ENCODE measurements around the gene ATP1A3. TPM values are rescaled to one million over a fixed set of nuclear protein-coding genes. Genes with fewer than 3 reads are reported as not detected.
"Not testable (repeated sequence)": the region's sequence is repeated elsewhere in the genome, so short reads cannot be mapped to it uniquely, and the experiment has no call there.

Gene ATP1A3
- polyA plus RNA-seq, 1 of the 3 experiments (the other 2 are of a cell fraction) = 0.77 TPM

GRCh38 chr19:42042455-42043170 is 48.6 kb upstream of the ATP1A3 start (continued):
- TF ChIP-seq GABPA (IDR thresholded peaks at IDR 0.05; ENCODE audit: low read depth) (no peak), POLR2AphosphoS5 (IDR thresholded peaks at IDR 0.05; ENCODE audit: low read depth, low read length) (no peak), SIN3A (IDR thresholded peaks at IDR 0.05; ENCODE audit: borderline replicate concordance, low read depth, low read length) (no peak)

GRCh38 chr19:42040491-42040890 is 46.5 kb upstream of the ATP1A3 start:
- H3K4me1 ChIP-seq (ENCODE audit: control insufficient read depth in 1 of 2, insufficient read depth in 2 of 2, low read depth in 1 of 2, low read length in 1 of 2); H3K9me3 ChIP-seq; H3K4me2 ChIP-seq; H4K20me1 ChIP-seq (ENCODE audit: insufficient read depth); H3K79me2 ChIP-seq (ENCODE audit: insufficient read depth); DNase-seq; POLR2A ChIA-PET; H3F3A ChIP-seq (replicated peaks; ENCODE audit: insufficient read depth); H3K9ac ChIP-seq; H2AFZ ChIP-seq (ENCODE audit: low read depth); H3K9me2 ChIP-seq; H3K27me3 ChIP-seq (ENCODE audit: insufficient read depth); H3K36me3 ChIP-seq (replicated peaks in 1 of 2; ENCODE audit: control insufficient read depth in 1 of 2, insufficient read depth in 2 of 2, low read length in 1 of 2); H3K27ac ChIP-seq (ENCODE audit: low read depth in 2 of 2, low read length in 1 of 2); H3K4me3 ChIP-seq (ENCODE audit: low read depth in 2 of 2, low read length in 1 of 2): not testable (repeated sequence)
- WGBS (ENCODE audit: low lambda C conversion rate) = 64% methylated on average over 9 of the region's 9 CpGs
- CTCF ChIA-PET = interaction anchor here (1.1 to 2.1 kb wide), 3 partner anchors 10 to 25 kb away, joined by 3 to 10 read pairs (median 4); no protein-coding TSS in a partner anchor

- Histone ChIP-seq H4K20me1 (ENCODE audit: insufficient read depth) (no peaks in the 10 kb centered on the region), H3F3A (replicated peaks; ENCODE audit: insufficient read depth) (no peaks in the 10 kb centered on the region), H3K9me2 (no peaks in the 10 kb centered on the region), H3K4me2 (no peak overlapping the region), H2AFZ (ENCODE audit: low read depth) (no peak overlapping the region), H3K27me3 (ENCODE audit: insufficient read depth) (0 out of 2 replicates have a peak, but pooled peaks cover 3% of the 10 kb centered on the region), H3K36me3 (replicated peaks in 1 of 2; ENCODE audit: control insufficient read depth in 1 of 2, insufficient read depth in 2 of 2, low read length in 1 of 2) (no peaks in the 10 kb centered on the region), H3K9me3 (no peaks in the 10 kb centered on the region), H3K4me1 (ENCODE audit: control insufficient read depth in 1 of 2, insufficient read depth in 2 of 2, low read depth in 1 of 2, low read length in 1 of 2) (no peaks in the 10 kb centered on the region), H3K4me3 (ENCODE audit: low read depth in 2 of 2, low read length in 1 of 2) (no peak overlapping the region), H3K79me2 (ENCODE audit: insufficient read depth) (no peaks in the 10 kb centered on the region), H3K27ac (ENCODE audit: low read depth in 2 of 2, low read length in 1 of 2) (no peak overlapping the region), H3K9ac (no peak overlapping the region)
- POLR2A ChIA-PET = no interaction called here
- no peak for TF ChIP-seq MXI1 (IDR thresholded peaks at IDR 0.05; ENCODE audit: low read depth, low read length)
- no peak for TF ChIP-seq NFIC (IDR thresholded peaks at IDR 0.05; ENCODE audit: borderline replicate concordance)
- no peak for TF ChIP-seq FOXJ3 (CRISPR knock-in tag; IDR thresholded peaks at IDR 0.05)
- no peak for TF ChIP-seq EZH2phosphoT487 (IDR thresholded peaks at IDR 0.05; ENCODE audit: borderline replicate concordance, low read depth)
- no peak for TF ChIP-seq POLR2AphosphoS5 (IDR thresholded peaks at IDR 0.05; ENCODE audit: low read depth, low read length)
- no peak for TF ChIP-seq FOSL2 (IDR thresholded peaks at IDR 0.05; ENCODE audit: borderline replicate concordance, low read depth)
- no peak for TF ChIP-seq CHD2 (IDR thresholded peaks at IDR 0.05; ENCODE audit: low read length, partially characterized antibody)
- TF ChIP-seq YY1 (IDR thresholded peaks at IDR 0.05; ENCODE audit: low read depth) = no peak
- TF ChIP-seq ZBTB33 (IDR thresholded peaks at IDR 0.05; ENCODE audit: borderline replicate concordance, low read depth) = no peak
- no peak for TF ChIP-seq GABPA (IDR thresholded peaks at IDR 0.05; ENCODE audit: low read depth)
- CTCF ChIA-PET = interaction anchor here (1.1 to 2.1 kb wide), 3 partner anchors 9 to 26 kb away, joined by 3 to 10 read pairs (median 4); no protein-coding TSS in a partner anchor
- no peak for DNase-seq
Observed at GRCh38 chr19:42040031-42040430, 46.0 kb upstream of the ATP1A3 start.

Measured in SK-N-SH (cell line).